Measurements from ENCODE around the gene TMEM97.

Gene TMEM97

GRCh38 chr17:28365487-28365886, 46.5 kb downstream of the TMEM97 start:
- no peak for DNase-seq (ENCODE audit: low spot score)

DNA sequence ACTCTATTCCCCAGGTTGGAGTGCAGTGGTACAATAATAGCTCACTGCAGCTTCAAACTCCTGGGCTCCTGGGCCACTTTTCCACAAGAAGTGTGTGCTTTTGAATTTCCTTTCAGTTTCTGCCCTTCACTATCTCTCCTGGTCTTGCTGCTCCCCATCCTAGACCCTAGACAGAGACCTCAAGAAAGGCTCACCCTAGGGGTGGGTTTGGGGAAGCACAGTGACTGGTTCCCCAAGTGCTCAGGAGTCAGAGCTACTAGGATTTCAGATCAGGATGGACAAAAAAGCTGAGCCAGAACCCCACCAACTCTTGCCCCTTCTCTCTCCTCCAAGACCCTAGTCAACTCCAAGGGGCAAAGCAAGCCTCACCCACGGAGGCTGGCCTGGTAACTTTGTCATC, 47.6 kb downstream of the TMEM97 start:
- no peak for DNase-seq (ENCODE audit: low spot score)

DNA sequence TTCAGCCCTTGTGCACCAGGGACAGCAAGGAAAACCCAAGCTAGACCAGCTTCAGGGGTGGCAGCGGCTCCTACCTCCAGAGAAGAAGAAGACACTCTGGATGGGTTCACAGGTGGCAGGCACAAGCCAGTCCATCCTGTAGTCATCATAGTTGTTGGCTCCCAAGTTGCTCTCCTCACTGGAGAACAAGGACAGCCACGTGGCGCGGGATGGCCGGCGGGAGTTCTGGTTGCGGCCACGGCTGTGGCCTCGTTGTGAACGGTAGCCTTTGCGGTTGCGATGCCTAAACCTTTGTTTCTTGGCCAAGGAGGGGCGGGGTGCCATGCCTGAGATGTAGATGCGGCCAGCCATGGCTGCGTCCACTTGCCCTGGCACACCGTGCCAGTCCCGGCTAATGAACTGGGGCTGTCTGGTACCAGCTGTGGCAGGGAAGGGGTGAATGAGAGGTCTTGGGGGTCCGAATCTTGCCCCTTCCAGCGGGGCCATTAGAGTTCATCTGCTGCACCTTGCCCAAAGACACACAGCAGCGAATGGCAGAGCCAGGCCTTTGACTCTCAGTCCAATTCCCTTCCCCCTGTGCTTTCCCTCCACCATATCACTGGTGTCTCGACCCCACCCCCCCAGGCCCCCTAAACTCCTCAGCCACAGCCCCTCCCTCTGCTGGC, 48.8 kb downstream of the TMEM97 start:
- DNase-seq (ENCODE audit: low spot score) = no peak

- DNase-seq (ENCODE audit: low spot score) = no peak
Measured at GRCh38 chr17:28368306-28368831, 49.4 kb downstream of the TMEM97 start.

GRCh38 chr17:28368915-28369683, 50.1 kb downstream of the TMEM97 start:
- no peak for DNase-seq (ENCODE audit: low spot score)

DNA sequence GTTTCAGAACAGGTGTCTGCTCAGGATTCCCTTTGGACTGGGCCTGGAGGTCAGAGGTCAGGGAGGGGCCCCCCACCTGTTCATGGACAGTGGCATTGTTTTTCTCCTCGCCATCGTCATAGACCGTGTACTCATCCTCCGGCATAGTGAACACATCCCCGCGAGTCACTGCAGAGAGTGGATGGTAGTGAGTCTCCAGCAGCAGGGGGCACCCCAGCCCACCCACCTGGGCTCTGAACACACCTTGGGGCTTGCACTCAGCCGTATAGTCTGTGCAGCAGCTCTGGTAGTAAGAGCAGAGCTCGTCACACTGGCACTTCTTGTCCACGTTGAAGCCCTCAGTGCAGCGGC, 50.7 kb downstream of the TMEM97 start:
- no peak for DNase-seq (ENCODE audit: low spot score)

GRCh38 chr17:28370035-28370743, 51.2 kb downstream of the TMEM97 start, which contains the start of gene VTN:
Gene VTN, minus strand, starts transcription at chr17:28370307. Its CDS starts 104 bp downstream, at chr17:28370203.
- DNase-seq (ENCODE audit: low spot score) = no peak

- DNase-seq (ENCODE audit: low spot score) = no peak
Measured at GRCh38 chr17:28370744-28371103, 51.7 kb downstream of the TMEM97 start.

- DNase-seq (ENCODE audit: low spot score) = peak; percentile 32
Measured at GRCh38 chr17:28371245-28372202, 52.5 kb downstream of the TMEM97 start, which contains the start of gene SARM1. Gene SARM1, plus strand, starts transcription at chr17:28371694. Its CDS starts 339 bp downstream, at chr17:28372033.

GRCh38 chr17:28372203-28372944, 53.4 kb downstream of the TMEM97 start:
- DNase-seq (ENCODE audit: low spot score) = no peak

DNA sequence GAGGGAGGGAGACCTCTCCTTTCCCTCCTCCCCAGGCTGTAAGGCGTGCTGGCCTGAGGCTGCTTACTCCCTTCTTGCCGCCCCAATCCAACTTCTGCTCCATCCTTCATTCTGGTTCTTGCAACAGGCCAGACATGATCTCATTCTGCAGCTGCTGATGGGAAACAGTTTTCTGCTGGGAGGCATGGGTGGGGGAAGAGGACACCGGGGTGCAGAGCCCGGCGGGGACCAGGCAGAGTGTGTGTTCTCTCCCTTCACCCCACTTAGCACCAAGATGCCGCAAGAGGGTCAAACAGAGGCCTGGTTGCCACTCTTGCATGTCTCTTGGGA, 53.9 kb downstream of the TMEM97 start:
- no peak for DNase-seq (ENCODE audit: low spot score)
